ENCODE results near the gene RASD1. TPM values are rescaled to one million over a fixed set of nuclear protein-coding genes. Genes with fewer than 3 reads are reported as not detected.

Gene RASD1
- total RNA-seq, 1 donor from 2014 or later, result 25.4 TPM

DNA sequence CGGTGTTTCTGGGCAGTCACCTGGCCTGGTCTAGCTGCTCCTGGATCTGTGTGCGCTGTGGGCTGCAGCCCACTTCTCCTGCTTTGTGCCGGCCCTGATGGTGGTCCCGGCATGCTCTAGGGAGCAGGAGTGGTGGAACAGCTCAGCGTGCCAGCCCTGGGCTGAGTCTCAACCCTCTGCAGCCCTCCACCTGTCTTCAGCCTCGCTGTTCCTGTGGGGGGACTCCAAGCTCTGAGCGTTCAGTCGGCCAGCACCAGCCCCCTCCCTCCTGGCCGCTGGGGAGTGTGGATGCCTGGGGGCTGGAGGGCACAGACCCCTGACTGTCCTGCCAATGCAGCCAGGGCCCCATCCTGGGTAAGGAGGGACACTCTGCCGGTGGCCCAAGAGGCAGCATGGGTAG lies 23.7 kb upstream of the RASD1 start:
- Histone ChIP-seq H3K27me3 (ENCODE audit: low read depth) (no peaks in the 10 kb centered on the region), H3K4me3 (no peak overlapping the region), H3K4me1 (no peaks in the 10 kb centered on the region), H3K36me3 (peaks cover 7% of the 10 kb centered on the region), H3K27ac (replicated peaks) (no peak overlapping the region), H3K9me3 (replicated peaks) (no peaks in the 10 kb centered on the region)
- TF ChIP-seq, protein P1, sequence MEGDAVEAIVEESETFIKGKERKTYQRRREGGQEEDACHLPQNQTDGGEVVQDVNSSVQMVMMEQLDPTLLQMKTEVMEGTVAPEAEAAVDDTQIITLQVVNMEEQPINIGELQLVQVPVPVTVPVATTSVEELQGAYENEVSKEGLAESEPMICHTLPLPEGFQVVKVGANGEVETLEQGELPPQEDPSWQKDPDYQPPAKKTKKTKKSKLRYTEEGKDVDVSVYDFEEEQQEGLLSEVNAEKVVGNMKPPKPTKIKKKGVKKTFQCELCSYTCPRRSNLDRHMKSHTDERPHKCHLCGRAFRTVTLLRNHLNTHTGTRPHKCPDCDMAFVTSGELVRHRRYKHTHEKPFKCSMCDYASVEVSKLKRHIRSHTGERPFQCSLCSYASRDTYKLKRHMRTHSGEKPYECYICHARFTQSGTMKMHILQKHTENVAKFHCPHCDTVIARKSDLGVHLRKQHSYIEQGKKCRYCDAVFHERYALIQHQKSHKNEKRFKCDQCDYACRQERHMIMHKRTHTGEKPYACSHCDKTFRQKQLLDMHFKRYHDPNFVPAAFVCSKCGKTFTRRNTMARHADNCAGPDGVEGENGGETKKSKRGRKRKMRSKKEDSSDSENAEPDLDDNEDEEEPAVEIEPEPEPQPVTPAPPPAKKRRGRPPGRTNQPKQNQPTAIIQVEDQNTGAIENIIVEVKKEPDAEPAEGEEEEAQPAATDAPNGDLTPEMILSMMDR (IDR thresholded peaks at IDR 0.05; ENCODE audit: borderline replicate concordance), result no peak
- intact Hi-C loops (cut with micrococcal nuclease), result no loop called here
- DNase-seq, result no peak

DNA sequence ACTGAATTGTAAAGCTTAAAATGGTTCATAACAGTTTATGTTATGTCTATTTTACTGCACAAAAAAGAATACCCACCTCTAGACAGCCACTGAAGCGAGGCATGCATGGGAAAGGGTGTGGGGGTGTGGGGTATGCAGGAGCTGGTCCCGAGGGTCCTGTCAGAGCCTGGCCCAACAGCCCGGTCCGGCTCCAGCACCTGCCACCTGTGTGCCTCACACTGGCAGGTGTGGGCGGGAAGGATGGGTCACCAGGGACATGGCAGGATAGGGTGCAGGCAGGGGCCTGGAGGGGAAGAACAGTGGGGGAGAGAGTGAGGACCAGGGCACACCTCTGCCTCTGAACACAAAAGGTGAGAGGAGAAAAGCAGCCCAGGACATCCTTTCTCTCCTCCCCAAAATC lies 22.8 kb upstream of the RASD1 start:
- no peaks in the 10 kb centered on the region for H3K9me3 ChIP-seq (replicated peaks)
- intact Hi-C loops (cut with micrococcal nuclease), result no loop called here
- no peak overlapping the region for H3K27ac ChIP-seq (replicated peaks)
- H3K27me3 ChIP-seq (ENCODE audit: low read depth), result no peaks in the 10 kb centered on the region
- H3K36me3 ChIP-seq, result peaks cover 7% of the 10 kb centered on the region
- no peaks in the 10 kb centered on the region for H3K4me1 ChIP-seq
- TF ChIP-seq, protein P1 (IDR thresholded peaks at IDR 0.05; ENCODE audit: borderline replicate concordance), result no peak
- no peak for DNase-seq
- no peak overlapping the region for H3K4me3 ChIP-seq

DNA sequence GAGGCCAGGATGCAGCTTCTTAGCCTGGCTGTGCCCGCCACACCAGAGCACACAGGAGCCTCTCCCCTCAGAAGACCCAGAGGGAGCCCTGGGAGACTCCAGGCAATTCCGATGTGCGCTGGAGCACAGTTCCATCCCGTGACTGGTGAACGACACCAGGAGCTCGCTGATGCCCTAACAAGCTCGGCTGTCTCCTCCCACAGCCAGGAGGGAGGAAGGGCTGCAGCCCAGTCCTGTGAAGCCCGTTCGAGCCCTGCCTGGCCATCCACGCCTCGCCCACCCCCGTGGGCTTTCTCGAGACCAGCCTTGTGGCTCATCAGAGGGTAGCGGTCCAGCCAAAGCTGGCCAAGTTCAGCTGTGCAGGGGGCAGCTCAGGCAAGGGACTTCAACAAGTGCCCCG lies 21.8 kb upstream of the RASD1 start:
- Histone ChIP-seq H3K27ac (replicated peaks) (no peak overlapping the region), H3K4me3 (no peak overlapping the region), H3K4me1 (no peaks in the 10 kb centered on the region), H3K36me3 (peaks cover 7% of the 10 kb centered on the region), H3K27me3 (ENCODE audit: low read depth) (no peaks in the 10 kb centered on the region), H3K9me3 (replicated peaks) (no peaks in the 10 kb centered on the region)
- no peak for DNase-seq
- intact Hi-C loops (cut with micrococcal nuclease), result no loop called here
- TF ChIP-seq, protein P1 (IDR thresholded peaks at IDR 0.05; ENCODE audit: borderline replicate concordance), result no peak

DNA sequence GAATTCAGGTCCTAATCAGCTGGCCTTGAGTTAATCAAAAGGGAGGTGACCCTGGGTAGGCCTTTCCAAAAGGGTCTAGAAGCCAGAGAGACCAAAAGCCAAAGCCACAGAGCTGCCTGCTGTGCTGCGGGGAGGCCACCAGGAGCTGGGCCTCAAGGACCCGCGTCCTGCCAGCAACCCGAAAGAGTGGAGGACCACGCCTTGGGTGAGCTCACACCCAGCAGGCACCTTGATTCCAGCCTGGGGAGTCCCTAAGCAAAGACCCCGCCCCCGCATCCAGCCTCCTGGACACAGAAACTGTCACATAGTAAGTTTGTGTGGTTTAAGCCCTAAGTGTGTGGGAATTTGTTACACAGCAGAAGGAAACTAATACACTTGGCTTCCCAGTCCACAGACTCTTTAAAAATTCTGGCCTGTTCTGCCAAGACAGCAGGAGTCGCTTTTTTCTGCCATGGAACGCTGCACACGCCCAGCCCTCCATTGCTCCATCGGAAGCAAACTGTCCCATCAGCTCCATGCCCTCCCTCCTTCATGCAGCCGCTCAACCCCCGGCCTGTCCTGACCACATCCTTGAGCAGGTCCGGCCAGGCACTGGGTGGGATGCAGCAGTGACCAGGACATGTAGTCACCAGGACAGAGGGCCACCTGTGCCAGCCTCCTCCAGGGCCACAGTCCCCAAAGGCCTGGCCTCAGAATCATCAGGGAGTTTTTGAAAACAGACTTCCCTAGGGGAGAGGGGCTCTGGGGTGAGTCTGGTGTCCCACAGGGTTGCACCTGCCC lies 20.9 kb upstream of the RASD1 start:
- no peaks in the 10 kb centered on the region for H3K27me3 ChIP-seq (ENCODE audit: low read depth)
- no peaks in the 10 kb centered on the region for H3K9me3 ChIP-seq (replicated peaks)
- TF ChIP-seq, protein P1 (IDR thresholded peaks at IDR 0.05; ENCODE audit: borderline replicate concordance), result no peak
- intact Hi-C loops (cut with micrococcal nuclease), result no loop called here
- no peak for DNase-seq
- peaks cover 7% of the 10 kb centered on the region for H3K36me3 ChIP-seq
- H3K4me3 ChIP-seq, result no peak overlapping the region
- no peak overlapping the region for H3K27ac ChIP-seq (replicated peaks)
- H3K4me1 ChIP-seq, result no peaks in the 10 kb centered on the region

DNA sequence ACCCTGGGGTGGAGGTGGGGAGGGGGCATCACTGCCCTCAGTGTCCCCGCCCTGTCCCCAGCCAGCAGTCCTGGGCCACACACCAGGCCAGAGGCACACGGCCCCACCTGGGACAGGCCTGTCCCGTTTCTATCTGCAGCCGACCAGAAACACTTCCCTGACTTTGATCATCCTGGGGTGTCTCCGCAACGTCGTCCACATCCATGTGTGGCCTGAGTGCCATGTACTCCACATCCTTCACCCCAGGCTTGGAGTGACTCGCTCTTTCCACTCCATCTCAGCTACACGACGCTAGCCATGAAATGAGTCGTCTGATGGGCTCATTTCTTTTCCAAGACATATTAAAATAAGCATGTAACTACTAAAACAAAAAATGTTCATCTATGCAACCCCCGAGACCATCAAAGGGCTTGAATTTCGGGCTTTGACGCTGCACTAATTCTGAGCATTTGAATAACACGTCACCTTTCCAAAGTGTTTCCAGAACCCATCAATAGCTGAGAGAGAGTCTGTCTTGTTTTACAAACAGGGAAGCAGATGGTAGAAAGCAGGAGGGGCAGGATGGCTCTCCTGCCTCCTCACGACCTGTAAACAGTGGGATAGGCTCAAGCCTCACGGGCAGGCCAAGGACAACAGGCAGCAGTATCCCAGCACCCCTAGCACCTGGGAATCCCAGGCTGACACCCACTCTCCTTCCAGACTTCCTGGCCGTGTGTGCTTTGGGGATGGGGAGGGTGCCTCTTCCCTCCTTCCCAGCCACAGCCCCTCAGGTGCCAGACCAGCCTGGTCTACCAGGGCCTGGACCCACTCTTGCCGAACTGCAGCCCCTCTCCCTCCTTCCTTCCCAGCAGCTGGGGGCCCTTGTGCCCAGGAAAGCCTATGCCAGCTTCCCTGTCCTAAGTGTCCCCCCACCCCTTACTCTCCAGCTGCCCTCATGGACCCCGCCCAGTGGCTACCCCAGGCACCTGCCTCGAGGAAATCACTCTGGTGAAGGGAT lies 20.0 kb upstream of the RASD1 start:
- TF ChIP-seq, protein P1 (IDR thresholded peaks at IDR 0.05; ENCODE audit: borderline replicate concordance), result no peak
- H3K9me3 ChIP-seq (replicated peaks), result no peaks in the 10 kb centered on the region
- no peak overlapping the region for H3K4me3 ChIP-seq
- H3K27me3 ChIP-seq (ENCODE audit: low read depth), result no peaks in the 10 kb centered on the region
- H3K27ac ChIP-seq (replicated peaks), result no peak overlapping the region
- no peak for DNase-seq
- H3K4me1 ChIP-seq, result no peaks in the 10 kb centered on the region
- intact Hi-C loops (cut with micrococcal nuclease), result no loop called here
- H3K36me3 ChIP-seq, result peaks cover 7% of the 10 kb centered on the region
